Right atrium auricular region (tissue), 2 donors: ENCODE data around the gene MAP3K2. TPM values are rescaled to one million over a fixed set of nuclear protein-coding genes. Genes with fewer than 3 reads are reported as not detected.

Experiments
- DNase-seq: peaks from one replicate; pipeline ENCODE4 v3.0.0-alpha.2; 2019; ENCODE audit warnings: low spot score
- H3K27ac ChIP-seq, 2 donors: fragments of 200-600 bp; sonication (generic); 1 replicate in 1 of 2; 2 replicates in 1 of 2; pipeline ENCODE4 v1.5.1; 2016 to 2019
- H3K27me3 ChIP-seq, 2 donors: fragments of 200-600 bp; sonication (generic); one replicate each; pipeline versions ENCODE4 v1.5.1 to v1.6.0; 2017 to 2019
- H3K36me3 ChIP-seq: fragments of 200-600 bp; sonication (generic); one replicate; pipeline ENCODE4 v1.5.1; 2016
- H3K4me1 ChIP-seq, 2 donors: fragments of 200-600 bp; sonication (generic); one replicate each; pipeline versions ENCODE4 v1.5.1 to v1.6.0; 2017 to 2019
- H3K4me3 ChIP-seq, 2 donors: fragments of 200-600 bp; sonication (generic); 1 replicate in 1 of 2; 2 replicates in 1 of 2; pipeline ENCODE4 v1.5.1; 2017 to 2019; ENCODE audit warnings: mild to moderate bottlenecking in 1 of 2, moderate library complexity in 1 of 2
- H3K9me3 ChIP-seq, 2 donors: fragments of 200-600 bp; sonication (generic); one replicate each; pipeline ENCODE4 v1.5.1; 2019
- CTCF ChIP-seq, 2 donors: fragments of 200-600 bp; sonication (generic); IDR thresholded peaks; one replicate each; pipeline ENCODE4 v1.5.1; 2019; ENCODE audit warnings: antibody characterized with exemption in 2 of 2
- total RNA-seq, 2 donors: library from RNA; depleted of rRNA; stranded (reverse); fragments of >200 nt; gene quantifications; one replicate each; pipeline ENCODE4 v1.1.0, GENCODE V29; 2016

MAP3K2 gene
- total RNA-seq, 2 donors from 2014 or later: 20.5 to 20.8 TPM

- Histone ChIP-seq H3K4me3 (peak overlapping the region in 1 of 2 donors; percentile 17), H3K36me3 (no peaks in the 10 kb centered on the region), H3K4me1 (peaks cover 0 to 40% of the 10 kb centered on the region in 2 donors), H3K9me3 (no peaks in the 10 kb centered on the region), H3K27ac (peak overlapping the region in 1 of 2 donors; percentile 33), H3K27me3 (no peaks in the 10 kb centered on the region)
- no peak for DNase-seq
- TF ChIP-seq CTCF (IDR thresholded peaks at IDR 0.05): no peak
These were observed 13.4 kb upstream of the MAP3K2 start for GRCh38 chr2:127400897-127401756.

- H3K9me3 ChIP-seq: no peaks in the 10 kb centered on the region
- no peaks in the 10 kb centered on the region for H3K36me3 ChIP-seq
- peaks cover 0 to 35% of the 10 kb centered on the region in 2 donors for H3K4me1 ChIP-seq
- H3K27me3 ChIP-seq: no peaks in the 10 kb centered on the region
- no peak for DNase-seq
- peak overlapping the region in 1 of 2 donors; percentile 33 for H3K27ac ChIP-seq
- H3K4me3 ChIP-seq: peak overlapping the region in 1 of 2 donors; percentile 17
- TF ChIP-seq CTCF (IDR thresholded peaks at IDR 0.05): no peak
These were observed 12.7 kb upstream of the MAP3K2 start for GRCh38 chr2:127400533-127400896.

GRCh38 chr2:127398239-127398590 lies 10.4 kb upstream of the MAP3K2 start:
- Histone ChIP-seq H3K27me3 (no peaks in the 10 kb centered on the region), H3K36me3 (no peaks in the 10 kb centered on the region), H3K4me3 (no peak overlapping the region), H3K27ac (peak overlapping the region; percentile 45 to 57), H3K9me3 (no peaks in the 10 kb centered on the region), H3K4me1 (peaks cover 0 to 25% of the 10 kb centered on the region in 2 donors)
- no peak for TF ChIP-seq CTCF (IDR thresholded peaks at IDR 0.05)
- DNase-seq: peak; percentile 95

GRCh38 chr2:127397568-127398238 lies 9.9 kb upstream of the MAP3K2 start:
- H3K27ac ChIP-seq: peak overlapping the region; percentile 45 to 57

GRCh38 chr2:127394492-127394891 lies 6.7 kb upstream of the MAP3K2 start:
- H3K4me3 ChIP-seq: no peak overlapping the region
- peaks cover 0 to 15% of the 10 kb centered on the region in 2 donors for H3K4me1 ChIP-seq
- TF ChIP-seq CTCF (IDR thresholded peaks at IDR 0.05): no peak
- no peak for DNase-seq
- H3K27ac ChIP-seq: no peak overlapping the region
- no peaks in the 10 kb centered on the region for H3K9me3 ChIP-seq
- no peaks in the 10 kb centered on the region for H3K27me3 ChIP-seq
- H3K36me3 ChIP-seq: no peaks in the 10 kb centered on the region

More at GRCh38 chr2:127397568-127398238, 9.9 kb upstream of the MAP3K2 start:
- H3K9me3 ChIP-seq: no peaks in the 10 kb centered on the region
- H3K4me1 ChIP-seq: peaks cover 0 to 25% of the 10 kb centered on the region in 2 donors
- no peaks in the 10 kb centered on the region for H3K27me3 ChIP-seq
- no peak for TF ChIP-seq CTCF (IDR thresholded peaks at IDR 0.05)
- no peaks in the 10 kb centered on the region for H3K36me3 ChIP-seq
- no peak for DNase-seq
- H3K4me3 ChIP-seq: no peak overlapping the region
